ENCODE measurements around the gene CRX.
"Not testable (repeated sequence)": the region's sequence is repeated elsewhere in the genome, so short reads cannot be mapped to it uniquely, and the experiment has no call there.

The CRX gene

GRCh38 chr19:47848425-47848822, 26.7 kb downstream of the CRX start:
- no peak overlapping the region for H3K4me3 ChIP-seq (replicated peaks; ENCODE audit: low read depth, low read length)
- TF ChIP-seq CTCF (IDR thresholded peaks at IDR 0.05; ENCODE audit: low read length, missing control alignments), result no peak
- no peak for DNase-seq (ENCODE audit: low read depth)

GRCh38 chr19:47848823-47849473, 27.2 kb downstream of the CRX start:
- DNase-seq (ENCODE audit: low read depth), result peak; percentile 23
- no peak overlapping the region for H3K4me3 ChIP-seq (replicated peaks; ENCODE audit: low read depth, low read length)

GRCh38 chr19:47853003-47853402, 31.3 kb downstream of the CRX start:
- no peak for TF ChIP-seq CTCF (IDR thresholded peaks at IDR 0.05; ENCODE audit: low read length, missing control alignments)
- H3K4me3 ChIP-seq (replicated peaks; ENCODE audit: low read depth, low read length), result no peak overlapping the region
- DNase-seq (ENCODE audit: low read depth), result no peak

More at GRCh38 chr19:47848823-47849473, 27.2 kb downstream of the CRX start:
- peak; percentile 44 for TF ChIP-seq CTCF (IDR thresholded peaks at IDR 0.05; ENCODE audit: low read length, missing control alignments)

GRCh38 chr19:47854459-47854858, 32.7 kb downstream of the CRX start:
- no peak overlapping the region for H3K4me3 ChIP-seq (replicated peaks; ENCODE audit: low read depth, low read length)
- DNase-seq (ENCODE audit: low read depth), result no peak
- no peak for TF ChIP-seq CTCF (IDR thresholded peaks at IDR 0.05; ENCODE audit: low read length, missing control alignments)

GRCh38 chr19:47858231-47858630, 36.5 kb downstream of the CRX start:
- H3K4me3 ChIP-seq (replicated peaks; ENCODE audit: low read depth, low read length); DNase-seq (ENCODE audit: low read depth): not testable (repeated sequence)

- not testable (repeated sequence) for H3K4me3 ChIP-seq (replicated peaks; ENCODE audit: low read depth, low read length); DNase-seq (ENCODE audit: low read depth)
These were observed 37.0 kb downstream of the CRX start, which contains the start of gene TPRX2 for GRCh38 chr19:47858646-47859285. TPRX2 (plus strand) TSS chr19:47859235; CDS start chr19:47859247, 12 bp downstream.

GRCh38 chr19:47859838-47860237, 38.1 kb downstream of the CRX start:
- not testable (repeated sequence) for DNase-seq (ENCODE audit: low read depth)

GRCh38 chr19:47860602-47861297, 39.0 kb downstream of the CRX start:
- DNase-seq (ENCODE audit: low read depth), result no peak
- no peak for TF ChIP-seq CTCF (IDR thresholded peaks at IDR 0.05; ENCODE audit: low read length, missing control alignments)
- no peak overlapping the region for H3K4me3 ChIP-seq (replicated peaks; ENCODE audit: low read depth, low read length)

More at GRCh38 chr19:47859838-47860237, 38.1 kb downstream of the CRX start:
- H3K4me3 ChIP-seq (replicated peaks; ENCODE audit: low read depth, low read length), result not testable (repeated sequence)
